Measurements from ENCODE around the gene TSPYL1. TPM values are rescaled to one million over a fixed set of nuclear protein-coding genes. Genes with fewer than 3 reads are reported as not detected.

The TSPYL1 gene
- total and polyA plus RNA-seq, 5 donors: 34.9 to 98.2 (median 95.5) TPM

DNA sequence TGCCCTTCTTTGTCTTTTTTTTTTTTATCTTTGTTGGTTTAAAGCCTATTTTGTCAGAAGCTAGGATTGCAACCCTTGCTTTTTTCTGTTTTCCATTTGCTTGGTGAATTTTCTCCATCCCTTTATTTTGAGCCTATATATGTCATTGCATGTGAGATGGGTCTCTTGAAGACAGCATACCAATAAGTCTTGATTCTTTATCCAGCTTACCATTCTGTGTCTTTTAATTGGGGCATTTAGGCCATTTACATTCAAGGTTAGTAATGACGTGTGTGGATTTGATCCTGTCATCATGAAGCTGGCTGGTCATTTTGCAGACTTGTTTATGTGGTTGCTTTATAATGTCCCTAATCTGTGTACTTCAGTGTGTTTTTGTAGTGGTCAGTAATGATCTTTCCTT is 16.4 kb downstream of the TSPYL1 start:
- Histone ChIP-seq H3K9me3 (ENCODE audit: control insufficient read depth, low read length) (no peaks in the 10 kb centered on the region), H3K4me3 (ENCODE audit: low read length) (no peak overlapping the region), H3K4me1 (ENCODE audit: control insufficient read depth, insufficient read depth, low read length) (no peaks in the 10 kb centered on the region), H3K27ac (ENCODE audit: low read length) (no peak overlapping the region), H3K27me3 (ENCODE audit: control insufficient read depth, insufficient read depth) (no peaks in the 10 kb centered on the region)
- WGBS: 97% methylated on average over 1 of the region's 1 CpG
- intact Hi-C loops (cut with DNase I): loop anchor here in 1 of 4 donors (5.0 kb wide), 1 partner anchor 46 kb away; no protein-coding TSS in a partner anchor
- ATAC-seq (no peak), DNase-seq (no peak)

DNA sequence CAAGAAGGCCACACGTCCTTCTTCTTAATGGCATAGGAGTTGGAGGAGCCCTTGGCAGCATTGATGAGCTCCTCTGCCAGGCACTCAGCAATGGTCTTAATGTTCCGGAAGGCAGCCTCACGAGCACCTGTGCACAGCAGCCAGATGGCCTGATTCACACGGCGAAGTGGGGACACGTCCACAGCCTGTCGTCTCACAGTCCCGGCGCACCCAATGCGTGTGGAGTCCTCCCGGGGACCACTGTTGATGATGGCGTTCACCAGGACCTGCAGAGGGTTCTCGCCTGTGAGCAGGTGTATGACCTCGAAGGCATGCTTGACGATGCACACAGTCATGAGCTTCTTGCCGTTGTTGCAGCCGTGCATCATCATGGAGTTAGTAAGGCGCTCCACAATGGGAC is 21.2 kb downstream of the TSPYL1 start:
- intact Hi-C loops (cut with DNase I): no loop called here
- DNase-seq (peak in 1 of 3 donors; percentile 44), ATAC-seq (no peak)
- Histone ChIP-seq H3K4me1 (ENCODE audit: control insufficient read depth, insufficient read depth, low read length) (peaks cover 2% of the 10 kb centered on the region), H3K27ac (ENCODE audit: low read length) (no peak overlapping the region), H3K27me3 (ENCODE audit: control insufficient read depth, insufficient read depth) (no peaks in the 10 kb centered on the region), H3K4me3 (ENCODE audit: low read length) (no peak overlapping the region), H3K9me3 (ENCODE audit: control insufficient read depth, low read length) (no peaks in the 10 kb centered on the region)
- WGBS: 97% methylated on average over 18 of the region's 18 CpGs

DNA sequence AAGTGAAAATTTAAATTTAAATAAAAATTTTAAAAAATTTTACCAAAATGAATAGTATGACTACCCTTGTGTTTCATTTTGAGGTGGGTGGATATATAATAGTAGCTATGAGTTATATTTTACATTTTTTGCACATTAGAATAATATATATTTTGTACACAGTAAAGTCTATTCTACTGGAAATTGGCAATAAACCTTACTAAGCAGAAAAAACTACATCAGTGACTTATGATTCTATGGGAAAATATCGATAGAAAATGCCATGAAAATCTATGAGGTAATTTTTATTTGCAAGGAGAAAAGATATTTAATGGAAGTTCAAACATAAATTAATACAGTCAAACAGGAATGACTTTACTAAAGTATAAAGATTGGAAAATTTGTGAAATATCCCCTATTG is 23.0 kb downstream of the TSPYL1 start:
- Histone ChIP-seq H3K4me3 (ENCODE audit: low read length) (no peak overlapping the region), H3K9me3 (ENCODE audit: control insufficient read depth, low read length) (no peaks in the 10 kb centered on the region), H3K27ac (ENCODE audit: low read length) (no peak overlapping the region), H3K27me3 (ENCODE audit: control insufficient read depth, insufficient read depth) (no peaks in the 10 kb centered on the region), H3K4me1 (ENCODE audit: control insufficient read depth, insufficient read depth, low read length) (peaks cover 8% of the 10 kb centered on the region)
- intact Hi-C loops (cut with DNase I): no loop called here
- WGBS: 93% methylated on average over 1 of the region's 1 CpG
- ATAC-seq (no peak), DNase-seq (no peak)

DNA sequence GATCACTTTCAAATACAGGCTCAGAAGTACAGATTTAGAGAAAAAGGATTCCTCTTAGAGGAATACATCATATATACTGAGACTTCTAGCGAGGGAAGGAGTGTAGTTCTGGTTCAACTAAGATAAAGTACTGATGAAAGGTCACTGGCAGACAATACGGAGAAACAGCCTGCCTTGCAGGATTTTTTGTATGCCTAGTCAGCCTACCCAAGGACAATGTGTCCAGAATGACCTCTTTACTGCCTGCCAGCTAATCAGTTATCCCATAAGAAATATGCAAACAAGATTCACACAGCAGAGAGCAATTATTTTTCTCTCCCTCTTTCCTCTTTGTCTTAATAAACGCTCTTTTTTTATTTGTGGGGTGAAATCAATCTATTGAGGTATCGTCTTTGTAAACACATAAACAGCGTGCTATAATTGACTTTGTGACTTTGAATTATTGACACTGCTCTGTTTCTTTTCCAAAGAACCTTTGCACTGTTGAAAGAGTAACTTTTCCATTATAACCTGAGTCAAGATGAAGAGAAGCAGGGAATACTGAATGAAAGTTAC is 24.4 kb downstream of the TSPYL1 start:
- Histone ChIP-seq H3K27me3 (ENCODE audit: control insufficient read depth, insufficient read depth) (no peaks in the 10 kb centered on the region), H3K9me3 (ENCODE audit: control insufficient read depth, low read length) (no peaks in the 10 kb centered on the region), H3K27ac (ENCODE audit: low read length) (peak overlapping the region; percentile 64), H3K4me3 (ENCODE audit: low read length) (peak overlapping the region; percentile 25), H3K4me1 (ENCODE audit: control insufficient read depth, insufficient read depth, low read length) (peaks cover 12% of the 10 kb centered on the region)
- DNase-seq: no peak
- no peak for ATAC-seq
- intact Hi-C loops (cut with DNase I): no loop called here
- 38% methylated on average over 5 of the region's 5 CpGs for WGBS

DNA sequence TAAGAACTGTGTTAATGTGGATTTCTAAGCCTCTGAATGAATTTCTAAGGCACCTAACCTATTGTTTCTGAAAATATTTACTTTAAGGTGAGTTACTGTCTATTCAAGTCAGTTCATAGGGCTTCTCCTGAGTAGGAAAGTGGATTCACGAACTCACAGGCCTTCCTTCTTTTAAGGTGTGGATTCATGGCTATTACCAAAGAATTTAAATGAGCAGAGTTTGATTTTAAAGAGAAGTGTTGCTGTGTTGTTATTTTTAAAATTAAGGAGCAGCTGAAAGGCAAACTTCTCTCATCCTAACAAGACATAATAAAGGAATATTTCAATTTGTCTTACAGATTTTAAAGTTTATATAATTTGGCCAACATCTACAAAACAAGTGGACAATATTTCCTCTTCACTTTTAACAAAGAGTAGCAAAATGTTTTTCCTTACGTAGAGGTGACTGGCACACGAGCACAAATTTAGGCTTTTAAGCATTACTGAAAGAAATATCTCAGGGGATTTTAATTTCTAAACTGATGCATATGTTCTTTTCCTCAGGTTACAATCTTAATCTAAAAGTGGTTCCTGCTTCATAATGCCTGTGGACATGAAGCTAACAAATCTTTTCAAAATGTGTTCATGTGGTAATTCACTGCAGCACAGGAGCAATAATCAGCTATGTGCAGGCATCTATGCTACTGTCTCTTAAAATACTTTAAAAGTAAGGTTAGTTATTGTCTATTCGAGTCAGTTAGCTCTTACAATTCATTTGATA is 25.3 kb downstream of the TSPYL1 start:
- Histone ChIP-seq H3K9me3 (ENCODE audit: control insufficient read depth, low read length) (no peaks in the 10 kb centered on the region), H3K4me3 (ENCODE audit: low read length) (peak overlapping the region; percentile 94), H3K27ac (ENCODE audit: low read length) (no peak overlapping the region), H3K27me3 (ENCODE audit: control insufficient read depth, insufficient read depth) (no peaks in the 10 kb centered on the region), H3K4me1 (ENCODE audit: control insufficient read depth, insufficient read depth, low read length) (peaks cover 12% of the 10 kb centered on the region)
- WGBS: 6% methylated on average over 4 of the region's 4 CpGs
- DNase-seq: no peak
- intact Hi-C loops (cut with DNase I): no loop called here
- ATAC-seq: no peak

DNA sequence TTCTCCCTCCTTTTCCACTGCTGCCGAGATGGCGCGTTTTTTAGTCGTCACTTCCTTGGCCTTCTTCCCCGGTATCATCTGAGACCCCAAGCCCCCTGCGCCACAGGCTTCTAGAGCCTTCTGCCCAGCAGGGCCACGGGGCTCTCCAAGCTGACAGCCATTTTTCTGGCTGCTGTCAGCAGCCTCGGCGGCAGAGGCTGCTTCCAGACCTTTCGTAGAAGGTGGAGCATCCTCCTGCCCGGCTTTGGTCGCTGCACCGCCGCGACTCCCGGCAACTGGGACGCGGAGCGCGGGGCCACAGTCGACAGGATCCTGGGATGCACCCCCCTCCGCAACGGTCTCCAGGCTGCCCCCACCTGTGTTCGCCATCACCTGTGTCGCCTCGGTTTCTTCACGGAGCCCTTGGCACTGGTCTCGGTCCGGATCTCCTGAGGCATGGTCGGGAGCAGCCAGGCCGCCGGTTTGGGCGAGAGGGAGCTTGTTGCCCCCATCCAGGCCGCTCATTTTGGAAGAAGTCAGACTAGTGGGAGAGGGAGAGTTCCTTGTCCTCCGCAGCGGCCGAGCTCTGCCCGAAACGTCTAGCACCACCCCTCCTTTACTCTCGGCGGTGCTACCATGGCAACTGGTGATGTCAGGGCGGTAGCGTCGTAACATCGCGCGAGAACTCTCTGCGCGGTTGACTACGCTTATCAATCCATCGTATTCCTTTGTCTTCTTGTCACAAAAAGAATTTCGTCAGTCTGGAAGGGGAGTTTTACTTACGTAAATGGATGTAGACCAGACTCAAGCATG is 26.0 kb downstream of the TSPYL1 start, which contains the start of gene TSPYL4:
TSPYL4 (minus strand) TSS at position 571 of the 792 bp plus-strand sequence; CDS start at position 504, 67 bp downstream.
- H3K9me3 ChIP-seq (ENCODE audit: control insufficient read depth, low read length): no peaks in the 10 kb centered on the region
- peak within 1 kb of the TSS; percentile 94 for H3K4me3 ChIP-seq (ENCODE audit: low read length)
- H3K27ac ChIP-seq (ENCODE audit: low read length): peak within 1 kb of the TSS; percentile 95
- peak; percentile 95 to 97 (median 96) for DNase-seq
- H3K27me3 ChIP-seq (ENCODE audit: control insufficient read depth, insufficient read depth): no peaks in the 10 kb centered on the region
- ATAC-seq: peak; percentile 98 to 99
- intact Hi-C loops (cut with DNase I): no loop called here
- WGBS: under 1% methylated on average over 53 of the region's 53 CpGs
- peaks cover 12% of the 10 kb centered on the region for H3K4me1 ChIP-seq (ENCODE audit: control insufficient read depth, insufficient read depth, low read length)

DNA sequence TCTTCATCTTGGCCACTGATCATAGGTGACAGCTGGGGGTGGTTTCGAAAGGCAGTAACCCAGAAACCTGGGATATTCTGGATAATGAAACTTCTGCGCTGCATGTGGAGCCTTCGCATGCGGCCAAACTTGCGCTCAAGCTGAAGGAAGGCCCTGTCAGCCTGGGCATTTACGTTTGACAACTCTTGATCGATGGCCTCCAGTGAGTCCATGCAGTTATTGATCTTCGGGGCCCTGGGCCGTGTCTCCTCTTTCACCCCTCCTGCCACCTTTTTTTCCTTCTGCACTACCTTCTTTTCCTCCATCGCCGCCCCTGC is 26.6 kb downstream of the TSPYL1 start:
- DNase-seq (no peak), ATAC-seq (no peak)
- intact Hi-C loops (cut with DNase I): no loop called here
- Histone ChIP-seq H3K27me3 (ENCODE audit: control insufficient read depth, insufficient read depth) (no peaks in the 10 kb centered on the region), H3K9me3 (ENCODE audit: control insufficient read depth, low read length) (no peaks in the 10 kb centered on the region), H3K4me3 (ENCODE audit: low read length) (peak overlapping the region; percentile 94), H3K4me1 (ENCODE audit: control insufficient read depth, insufficient read depth, low read length) (peaks cover 12% of the 10 kb centered on the region), H3K27ac (ENCODE audit: low read length) (peak overlapping the region; percentile 95)
- WGBS: 43% methylated on average over 11 of the region's 11 CpGs

DNA sequence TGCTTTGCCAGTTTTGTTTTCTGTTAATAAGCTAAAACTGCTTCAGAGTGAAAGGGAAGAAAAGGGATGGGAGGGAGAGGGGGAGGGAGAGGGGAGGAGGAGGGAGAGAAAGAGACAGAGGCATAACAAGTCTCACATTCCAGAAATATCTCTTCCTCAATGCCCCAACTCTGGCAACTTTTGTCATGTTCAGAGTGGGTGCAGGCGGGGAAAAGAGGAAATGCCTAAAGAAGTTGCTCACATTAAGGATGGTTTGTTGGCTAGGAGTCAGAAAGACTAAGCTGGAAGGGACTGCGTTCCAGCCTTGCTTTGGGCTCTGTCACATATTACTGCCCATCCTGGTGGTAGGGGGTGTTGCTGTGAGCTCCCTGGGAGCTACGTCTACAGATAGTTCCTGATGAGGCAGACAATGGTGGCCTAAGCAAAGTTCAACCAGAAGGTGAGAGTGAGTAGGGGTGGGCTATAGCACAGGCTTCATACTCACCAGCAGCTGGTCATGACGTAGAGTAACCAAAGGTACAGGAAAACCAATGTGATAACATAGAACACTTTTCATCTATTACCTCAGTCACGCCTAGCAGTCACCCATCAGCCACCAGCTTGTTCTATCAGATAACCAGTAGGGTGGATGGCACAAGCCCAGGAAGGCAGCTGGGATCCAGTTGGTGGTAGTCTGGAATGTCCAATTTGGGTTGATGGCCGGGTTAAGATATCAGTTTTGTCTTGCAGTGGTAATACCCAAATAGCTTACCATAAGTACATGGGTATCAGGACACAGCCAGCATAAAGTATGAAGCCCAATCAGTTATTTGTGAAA is 28.0 kb downstream of the TSPYL1 start:
- peak overlapping the region; percentile 47 for H3K4me3 ChIP-seq (ENCODE audit: low read length)
- no peak for DNase-seq

DNA sequence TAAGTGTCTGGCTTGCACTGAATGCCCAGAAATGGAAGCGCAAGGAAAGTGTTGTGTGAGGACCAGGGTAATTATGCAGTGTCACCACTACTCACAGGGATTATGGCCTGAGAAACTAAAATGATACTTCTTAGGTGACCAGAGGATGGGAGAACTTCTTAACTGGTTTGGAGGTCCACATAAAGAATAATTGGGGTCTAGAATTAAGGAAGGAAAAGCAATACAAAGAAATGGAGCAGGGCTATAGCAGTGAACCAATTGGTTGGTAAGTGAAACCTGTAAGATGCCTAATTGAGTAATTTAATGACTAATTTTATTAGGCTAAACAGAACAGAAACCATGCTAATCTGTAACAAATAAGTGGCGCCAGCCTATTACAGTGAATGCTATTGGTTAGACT is 31.2 kb downstream of the TSPYL1 start:
- 85% methylated on average over 2 of the region's 2 CpGs for WGBS
- ATAC-seq (peak in 1 of 2 donors; percentile 42), DNase-seq (no peak)
- Histone ChIP-seq H3K27ac (ENCODE audit: low read length) (no peak overlapping the region), H3K4me3 (ENCODE audit: low read length) (no peak overlapping the region), H3K9me3 (ENCODE audit: control insufficient read depth, low read length) (no peaks in the 10 kb centered on the region), H3K4me1 (ENCODE audit: control insufficient read depth, insufficient read depth, low read length) (peaks cover 10% of the 10 kb centered on the region), H3K27me3 (ENCODE audit: control insufficient read depth, insufficient read depth) (no peaks in the 10 kb centered on the region)
- intact Hi-C loops (cut with DNase I): no loop called here

More for the DNA sequence above, 28.0 kb downstream of the TSPYL1 start:
- no peaks in the 10 kb centered on the region for H3K9me3 ChIP-seq (ENCODE audit: control insufficient read depth, low read length)
- H3K4me1 ChIP-seq (ENCODE audit: control insufficient read depth, insufficient read depth, low read length): peaks cover 12% of the 10 kb centered on the region
- intact Hi-C loops (cut with DNase I): no loop called here
- no peak for ATAC-seq
- peak overlapping the region; percentile 40 for H3K27ac ChIP-seq (ENCODE audit: low read length)
- H3K27me3 ChIP-seq (ENCODE audit: control insufficient read depth, insufficient read depth): no peaks in the 10 kb centered on the region
- 44% methylated on average over 6 of the region's 6 CpGs for WGBS

DNA sequence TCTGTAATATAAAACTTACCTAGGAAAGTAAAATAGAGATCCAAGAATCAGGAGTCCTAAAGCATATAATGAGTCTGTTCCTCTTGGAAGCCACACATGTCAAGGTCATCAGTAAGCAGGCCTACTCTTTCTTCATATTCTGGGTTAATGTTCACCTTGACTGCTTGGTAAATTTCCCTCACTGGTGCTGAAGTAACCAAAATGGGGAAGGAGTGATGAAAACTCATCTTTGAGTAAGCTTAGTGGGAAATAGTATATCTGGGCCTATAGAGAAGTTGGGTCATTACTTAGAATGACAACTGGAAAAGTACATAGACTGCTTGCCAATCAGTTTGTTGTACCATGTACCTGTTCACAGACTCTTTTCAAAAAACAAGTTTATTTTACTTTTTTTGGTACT is 32.4 kb downstream of the TSPYL1 start:
- no peaks in the 10 kb centered on the region for H3K27me3 ChIP-seq (ENCODE audit: control insufficient read depth, insufficient read depth)
- H3K4me1 ChIP-seq (ENCODE audit: control insufficient read depth, insufficient read depth, low read length): peaks cover 4% of the 10 kb centered on the region
- ATAC-seq (no peak), DNase-seq (no peak)
- intact Hi-C loops (cut with DNase I): no loop called here
- H3K4me3 ChIP-seq (ENCODE audit: low read length): no peak overlapping the region
- H3K9me3 ChIP-seq (ENCODE audit: control insufficient read depth, low read length): no peaks in the 10 kb centered on the region
- H3K27ac ChIP-seq (ENCODE audit: low read length): no peak overlapping the region

All from right cardiac atrium (tissue), 5 donors.